ENCODE results near the gene DCP2.
A peak's percentile ranks its signal among the peaks of the same experiment; 100 is the strongest.

Gene DCP2

DNA sequence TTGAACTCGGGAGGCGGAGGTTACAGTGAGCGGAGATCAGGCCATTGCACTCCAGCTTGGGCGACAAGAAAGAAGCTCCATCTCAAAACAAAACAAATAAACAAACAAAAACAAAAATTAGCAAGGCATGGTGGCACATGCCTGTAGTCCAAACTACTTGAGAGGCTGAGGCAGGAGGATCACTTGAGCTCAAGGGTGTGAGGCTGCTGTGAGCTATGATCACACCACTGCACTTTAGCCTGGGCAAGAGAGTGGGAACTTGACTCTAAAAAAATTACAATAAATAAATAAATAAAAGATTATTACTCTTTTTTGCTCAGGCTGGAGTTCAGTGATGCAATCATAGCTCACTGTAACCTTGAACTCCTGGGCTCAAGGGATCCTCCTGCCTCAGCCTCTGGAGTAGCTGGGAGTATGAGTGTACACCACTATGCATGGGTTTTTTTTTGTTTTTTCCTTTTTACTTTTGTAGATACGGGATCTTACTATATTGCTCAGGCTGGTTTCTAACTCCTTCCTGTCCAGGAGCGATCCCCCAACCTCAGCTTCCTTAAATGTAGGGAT lies 9.0 kb upstream of the DCP2 start:
- DNase-seq (ENCODE audit: low spot score): no peak

DNA sequence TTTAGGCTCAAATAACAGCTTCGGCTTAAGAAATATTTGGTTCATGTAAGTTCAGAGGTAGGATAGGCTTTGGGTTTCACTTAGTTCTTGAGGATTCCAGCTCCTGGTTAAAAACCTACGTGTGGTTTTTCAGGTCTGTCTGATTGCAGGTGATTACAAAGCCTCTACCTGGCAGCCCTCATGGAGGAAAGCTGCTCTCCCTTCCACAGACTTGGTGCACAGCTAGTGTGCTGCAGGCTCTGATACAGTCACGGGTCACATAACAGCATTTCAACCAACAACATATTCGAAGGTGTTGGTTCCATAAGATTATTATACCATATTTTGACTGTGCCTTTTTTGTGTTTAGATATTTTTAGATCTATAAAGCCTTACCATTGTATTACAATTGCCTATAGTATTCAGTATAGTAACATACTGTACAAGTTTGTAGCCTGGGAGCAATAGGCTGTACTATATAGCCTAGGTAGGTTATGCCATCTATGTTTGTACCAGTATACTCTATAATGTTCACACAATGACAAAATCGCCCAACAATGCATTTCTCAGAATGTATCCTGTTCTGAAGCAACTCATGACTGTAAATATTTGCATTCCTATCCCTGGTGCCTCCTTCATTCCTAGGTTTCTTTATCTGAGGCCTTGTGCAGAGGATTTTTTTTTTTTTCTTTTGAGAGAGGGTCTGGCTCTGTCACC lies 8.0 kb upstream of the DCP2 start:
- no peak for DNase-seq (ENCODE audit: low spot score)

DNA sequence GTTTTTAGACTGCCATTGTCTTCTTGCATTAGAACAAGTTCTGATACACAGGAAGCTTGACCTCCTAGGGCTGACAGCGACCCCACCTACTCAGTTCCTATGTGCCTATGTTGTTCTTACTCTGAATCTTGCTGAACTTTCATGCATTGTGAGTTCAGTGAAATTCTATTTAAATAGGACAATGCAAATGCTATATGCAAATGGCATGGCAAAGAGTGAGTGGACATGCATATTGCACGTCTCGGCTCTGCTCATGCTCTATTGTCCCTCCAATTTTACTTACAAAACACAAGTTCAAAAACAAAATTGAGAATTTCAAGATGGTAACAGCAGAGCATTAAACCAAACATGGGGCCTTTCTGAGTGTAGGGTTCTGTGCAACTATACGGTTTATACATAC lies 5.3 kb upstream of the DCP2 start:
- no peak for DNase-seq (ENCODE audit: low spot score)

DNA sequence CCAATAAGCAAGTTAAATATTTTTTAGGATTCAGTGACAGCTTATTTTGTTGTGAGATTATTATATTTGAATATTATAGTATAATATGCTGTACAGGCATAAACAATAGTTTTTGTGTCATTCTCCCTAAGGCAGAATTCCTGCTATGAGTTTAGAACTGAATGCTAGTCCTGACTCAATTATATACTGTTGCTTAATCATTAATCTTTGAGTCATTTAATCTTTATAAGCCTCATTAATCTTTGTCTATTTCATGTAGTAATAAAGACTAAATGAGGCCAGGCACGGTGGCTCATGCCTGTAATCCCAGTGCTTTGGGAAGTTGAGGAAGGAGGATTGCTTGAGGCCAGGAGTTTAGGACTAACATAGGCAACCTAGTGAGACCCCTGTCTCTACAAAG lies 3.6 kb upstream of the DCP2 start:
- no peak for DNase-seq (ENCODE audit: low spot score)

DNA sequence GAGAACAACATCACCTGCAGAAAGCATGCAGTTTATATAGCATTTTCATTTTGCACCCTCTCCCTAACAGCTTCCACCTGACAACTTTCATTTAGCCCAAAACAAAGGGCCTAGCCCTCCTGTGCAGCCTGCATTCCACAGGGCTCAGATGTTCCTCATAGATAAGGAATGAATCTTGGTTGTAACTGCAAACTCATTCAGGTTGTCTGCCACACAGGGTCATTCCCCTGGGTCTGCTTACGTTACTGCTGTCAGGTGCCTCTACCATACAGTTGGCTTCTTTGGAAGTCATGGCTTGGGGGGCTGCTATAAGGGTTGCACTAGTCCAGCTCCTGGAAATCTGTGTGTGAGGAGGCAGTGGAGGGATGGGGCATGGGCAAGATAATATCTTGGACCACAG lies 2.7 kb upstream of the DCP2 start:
- no peak for DNase-seq (ENCODE audit: low spot score)

DNA sequence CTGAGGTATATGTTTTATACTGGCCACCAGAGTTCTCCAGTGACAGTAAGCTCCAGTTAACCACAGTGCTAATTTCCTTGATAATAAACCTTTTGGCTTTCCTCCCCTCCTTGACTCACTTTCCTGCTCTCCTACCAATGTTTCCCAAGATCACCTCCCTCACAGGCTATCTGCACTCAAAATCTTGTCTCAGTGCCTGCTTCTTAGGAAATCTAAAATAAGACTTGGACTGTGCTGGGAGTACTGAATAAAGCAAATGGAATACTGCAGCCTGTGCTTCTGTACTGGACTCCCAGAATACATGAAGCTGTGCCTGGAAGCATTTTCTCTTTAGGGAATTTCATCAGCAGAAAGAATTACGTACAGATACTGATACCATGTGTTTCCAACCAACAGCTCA lies 1.7 kb upstream of the DCP2 start:
- DNase-seq (ENCODE audit: low spot score): no peak

DNA sequence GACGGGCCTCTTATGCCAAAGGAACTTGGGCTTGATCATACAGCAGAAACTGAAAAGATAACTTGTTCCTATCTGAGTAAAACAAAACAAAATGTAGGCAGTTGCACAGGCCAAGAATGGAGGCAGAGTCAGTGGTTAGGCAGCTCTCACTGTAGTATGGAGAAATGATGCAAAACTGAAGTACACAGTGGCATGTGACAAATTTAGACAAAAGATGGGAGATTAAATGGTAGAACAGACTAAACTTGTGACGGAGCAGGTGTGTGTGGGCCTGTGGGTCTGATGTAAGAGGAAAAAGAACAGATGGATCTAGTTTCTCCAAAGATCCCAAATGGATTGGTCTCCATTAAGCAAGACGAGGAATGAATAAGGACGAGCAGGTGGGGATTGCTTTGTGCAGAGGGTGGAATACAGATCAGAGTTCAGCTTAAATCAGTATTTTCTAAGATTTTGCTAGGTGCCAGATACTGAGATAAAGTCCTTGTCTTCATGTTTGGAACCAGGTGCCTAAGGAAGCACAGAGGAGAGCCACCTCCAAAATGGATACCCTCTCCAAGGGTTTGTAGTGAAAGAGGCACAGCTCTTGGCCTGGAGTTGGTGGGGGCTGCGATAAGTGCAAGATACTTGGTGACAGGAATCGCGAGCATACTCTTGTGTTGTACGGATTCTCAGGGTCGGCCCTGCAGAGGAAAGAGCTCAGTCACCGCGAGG lies 722 bp upstream of the DCP2 start:
- no peak for DNase-seq (ENCODE audit: low spot score)

DNA sequence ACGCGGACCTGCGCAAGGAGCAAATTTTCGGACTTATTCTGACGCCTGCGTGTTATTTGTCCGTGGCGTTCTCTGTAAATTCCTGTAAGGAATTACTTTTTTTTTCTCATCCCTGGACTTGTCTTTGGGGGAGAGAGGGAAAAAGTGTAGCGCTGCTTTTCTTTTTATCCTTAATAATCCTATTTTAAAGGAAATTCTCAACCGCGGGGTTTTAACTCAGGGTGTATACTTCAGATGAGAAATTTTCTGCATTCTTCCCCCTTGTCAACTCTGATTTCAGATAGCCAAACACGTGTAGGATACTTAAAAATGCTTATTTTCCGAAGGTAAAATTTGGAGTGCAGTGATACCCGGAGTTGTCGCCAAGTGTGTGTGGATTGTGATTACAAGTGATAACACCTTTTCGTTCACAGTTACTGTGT lies 853 bp downstream of the DCP2 start:
- DNase-seq (ENCODE audit: low spot score): no peak

DNA sequence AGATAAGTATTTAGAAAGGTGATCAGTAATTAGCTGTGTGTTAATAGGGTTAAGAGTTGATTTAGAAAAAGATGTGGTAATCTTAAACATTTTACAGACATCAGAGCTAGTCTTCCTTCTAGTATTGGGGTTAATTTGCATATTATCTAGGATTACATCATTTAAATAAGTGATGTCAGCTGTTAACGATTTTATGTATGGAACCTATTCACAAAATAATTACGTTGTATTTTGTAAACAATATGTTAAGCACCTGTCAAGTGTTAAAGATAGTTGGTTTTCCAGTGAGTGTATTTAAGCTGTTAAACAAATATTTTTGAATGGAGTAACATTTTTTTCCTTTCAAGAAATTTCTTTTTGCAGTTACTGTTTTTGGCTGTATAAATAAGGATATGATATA lies 2.2 kb downstream of the DCP2 start:
- no peak for DNase-seq (ENCODE audit: low spot score)

DNA sequence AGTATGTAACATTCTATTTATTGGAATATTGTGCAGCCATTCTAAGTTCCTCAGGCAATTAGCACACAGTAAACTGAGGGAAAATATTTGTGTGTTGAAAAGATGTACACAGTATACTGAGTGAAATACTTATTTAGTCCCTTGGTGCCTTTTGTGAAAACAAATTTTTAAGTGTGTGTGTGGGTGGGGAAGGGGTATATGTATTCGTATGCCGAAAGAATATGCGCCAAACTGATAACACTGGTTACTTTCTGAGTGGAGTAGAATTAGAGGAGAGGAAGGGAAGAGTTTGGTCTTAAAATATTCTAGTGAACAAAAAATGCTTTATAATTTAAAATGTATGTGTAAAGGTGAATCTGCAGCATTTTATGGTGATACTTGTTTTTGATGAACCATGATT lies 3.1 kb downstream of the DCP2 start:
- no peak for DNase-seq (ENCODE audit: low spot score)

DNA sequence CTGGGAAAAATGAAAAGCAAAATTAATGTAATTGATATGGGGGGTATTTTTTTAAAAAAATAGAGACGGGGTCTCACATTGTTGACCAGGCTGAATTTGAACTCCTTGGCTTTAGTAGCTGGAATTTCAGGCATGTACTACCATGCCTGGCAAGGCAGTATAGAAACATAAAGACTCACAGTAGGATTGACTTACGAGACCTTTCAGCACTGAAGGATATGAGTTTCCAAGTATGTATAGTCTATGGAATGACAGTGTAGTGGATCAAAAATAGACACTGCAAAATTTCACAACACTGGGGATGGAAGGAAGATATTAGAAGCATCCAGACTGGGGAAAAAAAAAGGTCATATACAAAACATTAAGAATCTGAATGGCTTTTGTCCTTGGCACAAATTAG lies 6.8 kb downstream of the DCP2 start:
- DNase-seq (ENCODE audit: low spot score): no peak

DNA sequence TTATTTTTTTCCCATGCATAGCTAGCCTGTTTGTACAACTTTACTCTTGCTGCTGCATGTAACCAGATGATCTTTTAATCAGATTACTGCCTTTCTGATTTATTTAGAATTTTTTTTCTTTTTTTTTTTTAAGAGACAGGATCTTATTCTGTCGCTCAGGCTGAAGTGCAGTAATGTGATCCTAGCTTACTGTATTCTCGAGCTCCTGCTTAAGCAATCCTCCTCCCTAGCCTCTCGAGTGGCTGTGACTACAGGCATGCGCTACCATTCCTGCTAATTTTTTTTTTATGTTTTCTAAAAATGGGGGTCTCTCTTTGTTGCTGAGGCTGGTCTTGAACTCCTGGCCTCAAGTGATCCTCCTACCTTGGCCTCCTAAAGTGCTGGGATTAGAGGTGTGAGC lies 9.6 kb downstream of the DCP2 start:
- no peak for DNase-seq (ENCODE audit: low spot score)

DNA sequence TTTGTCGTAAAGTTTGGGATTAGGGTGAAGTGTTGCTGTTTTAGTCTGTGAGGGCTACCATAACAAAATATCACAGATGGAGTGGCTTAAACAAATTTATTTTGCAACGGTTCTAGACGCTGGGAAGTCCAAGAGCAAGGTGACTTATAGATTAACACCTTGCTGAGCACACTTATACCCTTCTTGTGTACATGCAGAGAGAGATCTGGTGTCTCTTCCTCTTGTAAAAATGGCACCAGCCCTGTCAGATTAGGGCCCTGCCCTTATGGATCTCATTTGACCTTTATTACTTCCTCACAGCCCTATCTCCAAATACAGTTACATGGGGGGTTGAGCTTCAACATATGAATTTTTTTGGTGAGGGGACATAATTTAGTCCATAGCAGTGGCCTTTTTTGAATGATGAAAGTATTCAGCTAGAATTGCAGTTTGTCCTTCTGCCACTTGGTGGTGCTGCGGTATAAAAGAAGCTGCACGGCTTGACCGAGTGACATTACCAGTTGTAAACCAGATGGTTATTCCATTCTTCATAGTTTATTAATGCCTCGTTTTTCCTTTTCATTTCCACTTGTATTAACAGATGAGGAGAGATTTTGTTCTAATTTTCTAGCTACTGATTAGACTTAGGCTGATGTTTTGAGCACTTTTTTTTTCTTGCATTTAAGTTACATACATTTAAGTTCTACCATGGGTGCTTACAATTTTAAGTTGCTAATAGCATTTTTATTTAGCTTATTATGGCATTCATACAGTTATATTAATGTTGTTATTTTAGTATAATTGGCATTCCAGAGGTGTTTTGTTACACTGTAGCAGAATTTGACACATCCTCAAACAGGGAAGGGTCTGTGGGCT lies 19.4 kb downstream of the DCP2 start:
- peak; percentile 84 for DNase-seq (ENCODE audit: low spot score)

DNA sequence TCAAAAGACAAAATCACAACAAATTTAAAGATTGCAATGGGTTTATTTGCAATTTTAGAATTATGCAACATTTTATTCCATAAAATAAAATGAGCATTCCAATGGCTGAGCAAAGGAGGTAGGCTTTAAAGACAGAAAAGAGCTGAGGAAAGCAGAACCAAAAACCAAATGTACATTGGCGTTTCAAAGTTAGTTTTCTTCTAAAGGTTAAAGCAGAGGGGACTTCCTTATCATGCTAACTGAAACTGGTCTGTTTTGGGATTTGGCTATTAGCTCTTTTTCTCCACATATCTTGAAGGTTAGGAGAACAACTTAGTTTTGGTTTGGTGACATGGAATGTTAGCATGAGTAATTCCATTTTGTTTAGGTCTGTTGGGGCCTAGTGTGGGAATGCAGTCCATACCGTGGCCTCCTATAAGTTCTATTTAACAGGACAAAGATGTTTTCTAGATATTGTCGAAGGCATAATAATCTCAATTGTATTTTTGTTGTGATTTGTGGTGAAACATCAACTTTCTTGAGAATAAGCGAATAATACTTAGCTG lies 20.3 kb downstream of the DCP2 start:
- no peak for DNase-seq (ENCODE audit: low spot score)

DNA sequence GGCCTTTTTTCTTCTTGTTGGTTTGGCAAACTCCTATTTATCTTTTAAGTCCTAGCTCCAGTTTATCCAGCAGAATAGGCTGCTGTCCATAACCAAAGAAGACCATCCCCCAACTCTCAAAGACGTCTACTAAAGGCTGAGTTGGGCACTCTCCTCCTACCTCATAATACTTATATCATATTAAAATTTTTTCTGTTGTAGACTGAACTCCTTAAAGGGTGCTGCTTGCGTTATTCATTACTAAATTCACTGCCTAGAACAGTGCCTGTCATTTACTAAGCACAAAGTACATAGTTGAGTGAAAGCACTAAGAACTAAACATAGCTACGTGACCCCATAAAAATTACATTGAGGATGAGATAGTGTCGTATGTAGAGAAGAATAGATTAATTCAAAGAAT lies 21.7 kb downstream of the DCP2 start:
- no peak for DNase-seq (ENCODE audit: low spot score)

DNA sequence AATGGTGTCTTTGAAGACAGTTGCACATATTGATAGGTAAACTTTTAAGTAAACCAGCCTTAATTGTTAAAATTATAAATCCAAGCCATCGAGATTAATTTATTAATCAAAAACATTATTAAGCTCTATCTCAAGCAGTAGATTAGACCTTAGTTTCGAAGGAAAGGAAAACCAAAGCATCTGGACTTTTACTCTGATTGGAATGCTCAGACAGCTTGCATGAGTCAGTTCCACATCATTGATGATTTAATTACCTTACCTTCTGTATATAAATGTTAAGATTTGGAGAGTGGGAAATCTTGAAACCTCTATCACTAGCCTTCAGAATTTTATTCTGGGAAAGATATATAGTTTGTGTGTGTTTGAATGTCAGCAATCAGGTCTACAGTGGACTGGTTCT lies 23.9 kb downstream of the DCP2 start:
- no peak for DNase-seq (ENCODE audit: low spot score)

DNA sequence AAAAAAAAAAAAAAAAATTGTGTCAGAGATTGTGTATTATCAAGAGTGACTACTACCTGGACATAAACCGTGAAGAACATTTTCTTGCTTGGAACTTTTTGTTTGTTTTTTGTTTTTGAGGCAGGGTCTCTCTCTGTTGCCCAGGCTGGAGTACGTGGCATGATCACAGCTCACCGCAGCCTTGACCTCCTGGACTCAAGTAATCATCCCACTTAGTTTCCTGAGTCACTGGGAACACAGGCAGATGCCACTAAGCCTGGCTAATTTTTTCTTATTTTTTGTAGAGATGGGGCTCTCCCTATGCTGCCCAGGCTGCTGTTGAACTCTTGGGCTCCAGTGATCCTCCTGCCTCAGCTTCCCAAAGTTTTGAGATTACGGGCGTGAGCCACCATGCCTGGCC lies 25.8 kb downstream of the DCP2 start:
- DNase-seq (ENCODE audit: low spot score): no peak

DNA sequence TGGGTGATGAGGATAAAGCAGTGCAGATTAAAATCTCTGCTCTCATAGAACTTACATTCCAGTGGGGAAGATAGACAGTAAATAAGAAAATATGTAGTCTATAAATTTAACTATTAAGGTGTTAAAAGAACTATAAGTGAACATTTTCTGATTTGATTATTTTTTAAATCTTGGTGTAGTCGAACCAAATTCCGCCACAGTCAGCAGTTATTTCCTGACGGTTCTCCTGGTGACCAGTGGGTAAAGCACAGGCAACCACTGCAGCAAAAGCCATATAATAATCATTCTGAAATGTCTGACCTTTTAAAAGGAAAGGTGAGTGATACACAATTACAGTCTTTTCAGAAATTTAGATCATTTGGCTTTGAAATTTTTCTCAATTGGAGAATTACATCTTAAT lies 27.2 kb downstream of the DCP2 start:
- DNase-seq (ENCODE audit: low spot score): no peak

DNA sequence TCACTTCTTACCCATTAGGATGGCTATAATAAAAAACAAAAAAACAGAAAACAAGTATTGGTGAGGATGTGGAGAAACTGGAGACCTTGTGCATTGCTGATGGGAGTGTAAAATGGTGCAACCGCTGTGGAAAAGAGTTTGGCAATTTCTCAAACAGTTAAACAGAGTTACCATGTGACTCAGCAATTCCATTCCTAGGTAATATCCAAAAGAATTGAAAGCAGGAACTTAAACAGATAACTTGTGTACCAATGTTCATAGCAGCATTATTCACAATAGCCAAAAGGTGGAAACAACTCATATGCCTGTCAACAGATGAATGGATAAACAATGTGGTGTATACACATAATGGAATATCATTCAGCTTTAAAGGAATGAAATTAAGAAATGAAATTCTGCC lies 28.9 kb downstream of the DCP2 start:
- DNase-seq (ENCODE audit: low spot score): no peak

DNA sequence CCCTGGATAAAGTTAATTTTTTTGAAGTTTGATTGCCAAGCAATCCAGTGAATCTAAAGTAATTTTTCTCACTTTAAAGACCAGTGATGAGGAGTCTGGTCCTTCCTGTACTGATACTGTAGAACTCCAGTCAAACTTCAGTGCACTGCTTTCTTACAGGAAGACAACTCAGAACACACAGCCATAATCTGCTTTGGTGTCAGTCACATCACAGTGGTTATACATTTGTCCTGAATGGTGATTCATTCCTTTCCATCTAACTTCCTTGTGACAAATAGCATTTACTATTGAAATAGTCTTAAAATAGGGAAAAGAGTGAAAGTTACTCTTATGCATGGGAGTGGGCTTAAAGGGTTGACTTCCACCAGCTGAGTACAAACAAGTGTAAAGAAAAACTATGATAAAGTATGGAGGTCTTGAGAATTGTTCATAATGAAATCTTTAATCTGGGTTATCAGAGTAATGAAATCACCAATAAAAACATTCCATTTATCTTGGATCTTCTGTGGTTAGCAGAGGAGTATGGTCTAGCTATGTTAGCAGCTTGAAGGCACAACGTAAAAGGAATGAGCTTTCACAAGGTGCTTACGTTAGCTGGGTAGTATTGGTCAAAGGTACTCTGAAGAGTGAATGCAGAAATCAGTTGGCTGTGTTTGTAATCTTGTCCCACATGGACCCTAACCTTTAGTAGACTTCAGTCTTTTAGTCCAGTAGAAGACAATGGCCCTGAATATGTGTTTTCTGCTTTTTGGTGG lies 41.5 kb downstream of the DCP2 start:
- DNase-seq (ENCODE audit: low spot score): no peak

DNA sequence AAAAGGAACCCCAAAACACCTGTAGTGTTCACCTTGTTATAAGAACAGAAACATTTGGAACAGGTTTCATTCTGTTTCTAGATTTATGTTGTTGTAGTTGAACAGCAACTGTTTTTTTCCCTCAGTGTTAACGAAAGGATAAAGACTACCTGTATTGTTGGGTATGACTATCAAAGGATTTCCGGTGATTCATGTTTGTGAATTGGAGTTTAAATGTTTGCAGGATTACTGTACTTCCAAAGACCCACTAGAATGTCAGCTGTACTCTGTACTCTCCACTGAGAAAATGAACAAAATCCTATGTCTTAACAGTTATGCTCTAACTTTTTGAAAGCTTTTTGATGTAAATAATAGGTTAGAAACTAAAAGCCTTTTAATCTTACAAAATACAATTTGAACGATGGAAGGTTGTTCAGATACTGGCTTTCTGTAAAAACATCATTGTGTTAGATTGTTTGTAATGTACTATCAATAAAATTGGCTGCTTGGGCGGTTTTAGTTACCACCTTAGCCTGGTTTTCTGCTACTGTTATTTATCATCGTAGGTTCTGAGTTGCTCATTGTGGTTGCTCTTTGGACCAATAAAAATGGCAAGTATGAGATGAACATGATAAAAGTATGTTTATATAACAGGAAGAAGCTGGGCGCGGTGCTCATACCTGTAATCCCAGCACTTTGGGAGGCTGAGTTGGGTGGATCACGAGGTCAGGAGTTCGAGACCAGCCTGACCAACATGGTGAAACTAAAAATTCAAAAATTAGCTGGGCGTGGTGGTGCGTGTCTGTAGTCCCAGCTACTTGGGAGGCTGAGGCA lies 44.1 kb downstream of the DCP2 start:
- DNase-seq (ENCODE audit: low spot score): peak; percentile 37
